H4 (cell line): Measurements from ENCODE around the gene CRYBB3. TPM values are rescaled to one million over a fixed set of nuclear protein-coding genes. Genes with fewer than 3 reads are reported as not detected.
"Not testable (repeated sequence)": the region's sequence is repeated elsewhere in the genome, so short reads cannot be mapped to it uniquely, and the experiment has no call there.

ENCODE experiments used
- DNase-seq: peaks from one replicate; pipeline ENCODE4 v3.0.0-alpha.2; 2015; ENCODE audit warnings: low spot score
- total RNA-seq: library from RNA; depleted of rRNA; stranded (reverse); fragments of >200 nt; shearing (Covaris generic); gene quantifications from 2 replicates; pipeline ENCODE4 v1.2.3, GENCODE V29; 2014

CRYBB3 gene
- total RNA-seq, 1 experiment from 2014 or later: not detected

DNA sequence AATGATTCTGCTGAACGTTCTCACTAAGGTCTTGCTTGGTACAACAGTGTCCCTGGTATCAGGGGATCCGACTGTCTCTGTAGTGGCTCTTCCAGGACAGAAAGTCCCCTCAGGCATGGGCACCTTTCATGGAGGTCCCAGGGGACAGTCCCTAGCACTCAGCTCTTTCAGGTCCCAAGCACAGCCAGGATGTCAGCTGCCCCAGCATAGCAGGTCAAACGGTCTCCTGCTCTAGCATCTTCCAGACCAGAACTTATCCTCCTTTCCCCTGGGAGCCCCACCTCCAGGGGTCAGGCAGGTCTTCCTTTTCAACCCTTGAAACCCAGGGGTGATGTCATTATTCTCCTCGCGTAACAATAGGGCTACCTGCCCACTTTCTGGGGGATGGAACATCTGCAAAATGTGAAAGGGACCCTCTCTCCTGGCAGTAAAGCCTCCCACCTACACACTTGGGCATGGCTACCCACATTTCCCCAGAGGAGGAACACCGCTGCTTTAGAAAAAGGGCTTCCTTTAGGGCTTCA, 24.7 kb upstream of the CRYBB3 start:
- DNase-seq: no peak

DNA sequence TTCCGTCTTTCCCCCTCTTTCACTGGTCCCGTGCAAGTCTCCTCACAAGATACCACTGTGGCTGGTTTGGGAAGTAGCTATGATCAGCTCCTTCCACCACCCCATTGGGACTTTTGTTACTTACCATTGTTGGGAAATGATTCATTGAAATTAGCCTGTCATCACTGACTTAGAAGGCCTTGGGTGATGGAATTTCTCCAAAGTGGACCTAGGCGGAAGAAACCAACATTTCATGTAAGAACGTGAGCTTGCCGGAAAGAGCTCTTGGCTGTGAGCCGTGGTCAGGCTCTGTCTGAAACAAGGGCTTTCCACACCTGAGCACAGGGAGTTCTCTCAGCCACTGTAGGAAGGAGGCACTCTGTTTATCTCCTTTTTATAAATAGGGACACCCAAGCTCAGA, 23.5 kb upstream of the CRYBB3 start:
- no peak for DNase-seq

GRCh38 chr22:25176799-25177198, 22.9 kb upstream of the CRYBB3 start:
- no peak for DNase-seq

DNA sequence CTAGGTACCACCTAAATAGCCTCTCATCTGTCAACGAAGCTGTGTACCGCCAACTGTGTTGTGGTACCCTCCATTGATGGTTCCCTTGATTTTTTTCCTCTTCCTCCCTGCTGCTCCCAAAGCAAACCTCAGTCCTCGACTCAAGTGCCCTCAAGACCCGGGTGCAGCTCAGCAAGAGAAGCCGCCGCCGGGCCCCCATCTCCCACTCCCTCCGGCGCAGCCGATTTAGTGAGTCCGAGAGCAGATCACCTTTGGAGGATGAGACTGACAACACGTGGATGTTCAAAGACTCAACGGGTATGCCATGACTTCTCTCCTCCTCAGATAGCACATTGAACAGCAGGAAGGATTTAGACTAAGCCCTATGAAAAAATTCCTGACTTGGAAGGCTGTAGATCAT, 22.4 kb upstream of the CRYBB3 start:
- no peak for DNase-seq

DNA sequence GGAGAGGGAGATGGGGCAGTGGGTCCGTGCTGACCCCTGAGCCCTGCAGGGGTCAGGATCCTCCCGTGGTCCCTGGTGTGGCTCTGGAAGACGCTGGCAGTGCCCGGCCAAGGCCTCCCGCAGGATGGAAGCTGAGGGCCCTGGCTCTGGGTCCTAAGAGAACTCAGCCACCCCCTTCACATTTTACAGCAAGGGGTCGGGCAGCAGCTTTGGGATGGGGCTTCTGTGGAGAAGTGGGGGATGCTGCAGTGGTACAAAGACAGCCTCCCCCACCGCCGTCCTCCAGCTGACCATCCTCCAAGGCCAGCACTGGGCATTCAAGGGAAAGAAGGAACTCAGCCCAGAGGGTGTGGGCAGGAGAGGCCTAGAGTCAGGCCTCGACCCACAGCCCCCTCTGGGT, 21.8 kb upstream of the CRYBB3 start:
- DNase-seq: no peak

- not testable (repeated sequence) for DNase-seq
Observed at GRCh38 chr22:25178348-25178747, 21.3 kb upstream of the CRYBB3 start.

- not testable (repeated sequence) for DNase-seq
Observed at GRCh38 chr22:25178869-25179631, 20.6 kb upstream of the CRYBB3 start.

- DNase-seq: no peak
Observed at GRCh38 chr22:25182131-25183110, 17.2 kb upstream of the CRYBB3 start.

DNA sequence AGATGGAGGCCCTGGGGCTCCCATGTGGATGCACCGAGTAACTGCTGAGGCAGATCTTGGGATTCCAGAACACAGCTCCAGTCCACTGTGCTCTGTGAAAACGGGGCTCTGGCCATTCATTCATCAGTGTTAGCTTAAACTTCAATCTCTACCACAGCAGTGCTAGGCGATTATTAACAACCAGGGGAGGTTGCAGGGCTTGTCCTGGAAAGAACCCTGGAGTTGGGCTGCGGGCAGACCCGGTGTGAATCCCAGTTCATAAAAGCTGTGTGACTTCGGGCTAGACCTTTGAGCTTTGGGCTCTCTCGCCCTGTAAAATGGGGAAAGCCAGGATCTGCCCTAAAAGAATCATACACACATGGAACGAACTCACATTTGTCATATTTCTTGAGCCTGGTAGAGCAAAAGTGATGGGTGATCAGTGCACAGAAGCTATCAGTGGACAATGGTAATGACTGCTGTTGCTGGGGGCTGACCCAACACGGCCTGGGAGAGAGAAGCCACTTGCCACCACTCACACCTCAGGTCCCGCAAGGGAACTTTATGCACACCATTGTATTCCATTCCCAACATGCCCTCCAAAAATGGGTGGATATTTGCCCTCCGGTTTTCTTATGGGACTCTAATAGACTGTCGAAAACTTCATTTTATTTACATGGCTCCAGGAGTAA, 15.6 kb upstream of the CRYBB3 start:
- no peak for DNase-seq

- no peak for DNase-seq
Observed at GRCh38 chr22:25186140-25186539, 13.5 kb upstream of the CRYBB3 start.

DNA sequence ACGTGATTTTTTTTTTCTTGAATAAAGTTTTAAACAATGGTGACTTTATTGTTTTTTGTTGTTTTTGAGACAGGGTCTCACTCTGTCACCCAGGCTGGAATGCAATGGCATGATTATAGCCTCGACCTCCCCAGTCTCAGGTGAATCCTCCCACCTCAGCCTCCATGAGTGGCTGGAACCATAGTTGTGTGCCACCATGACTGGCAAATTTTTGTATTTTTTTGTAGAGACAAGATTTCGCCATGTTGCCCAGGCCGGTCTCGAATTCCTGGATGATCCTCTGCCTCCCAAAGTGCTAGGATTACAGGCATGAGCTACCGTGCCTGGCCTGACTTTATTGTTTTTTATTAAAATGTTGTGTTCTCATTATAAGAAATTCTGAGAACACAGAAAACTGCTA, 12.2 kb upstream of the CRYBB3 start:
- no peak for DNase-seq

GRCh38 chr22:25192406-25192805, 7.3 kb upstream of the CRYBB3 start:
- no peak for DNase-seq

GRCh38 chr22:25193130-25193529, 6.5 kb upstream of the CRYBB3 start:
- no peak for DNase-seq

GRCh38 chr22:25193548-25193947, 6.1 kb upstream of the CRYBB3 start:
- DNase-seq: no peak

DNA sequence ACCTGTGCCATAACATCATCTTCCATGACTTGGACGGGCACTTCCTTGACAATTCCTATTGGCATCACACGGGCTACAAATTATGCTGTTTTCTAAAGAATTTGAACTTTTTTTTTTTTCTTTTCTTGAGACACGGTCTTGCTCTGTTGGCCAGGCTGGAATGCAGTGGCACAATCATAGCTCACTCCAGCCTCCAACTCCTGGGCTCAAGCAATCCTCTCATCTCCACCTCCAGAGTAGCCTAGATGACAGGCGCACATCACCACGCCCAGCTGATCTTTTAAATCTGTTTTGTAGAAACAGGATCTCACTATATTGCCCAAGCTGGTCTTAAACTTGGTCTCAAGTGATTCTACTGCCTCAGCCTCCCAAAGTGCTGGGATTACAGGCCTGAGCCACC, 3.3 kb upstream of the CRYBB3 start:
- no peak for DNase-seq

- no peak for DNase-seq
Observed at GRCh38 chr22:25197340-25197739, 2.3 kb upstream of the CRYBB3 start.

- no peak for DNase-seq
Observed at GRCh38 chr22:25200967-25201366, 1.3 kb downstream of the CRYBB3 start.

DNA sequence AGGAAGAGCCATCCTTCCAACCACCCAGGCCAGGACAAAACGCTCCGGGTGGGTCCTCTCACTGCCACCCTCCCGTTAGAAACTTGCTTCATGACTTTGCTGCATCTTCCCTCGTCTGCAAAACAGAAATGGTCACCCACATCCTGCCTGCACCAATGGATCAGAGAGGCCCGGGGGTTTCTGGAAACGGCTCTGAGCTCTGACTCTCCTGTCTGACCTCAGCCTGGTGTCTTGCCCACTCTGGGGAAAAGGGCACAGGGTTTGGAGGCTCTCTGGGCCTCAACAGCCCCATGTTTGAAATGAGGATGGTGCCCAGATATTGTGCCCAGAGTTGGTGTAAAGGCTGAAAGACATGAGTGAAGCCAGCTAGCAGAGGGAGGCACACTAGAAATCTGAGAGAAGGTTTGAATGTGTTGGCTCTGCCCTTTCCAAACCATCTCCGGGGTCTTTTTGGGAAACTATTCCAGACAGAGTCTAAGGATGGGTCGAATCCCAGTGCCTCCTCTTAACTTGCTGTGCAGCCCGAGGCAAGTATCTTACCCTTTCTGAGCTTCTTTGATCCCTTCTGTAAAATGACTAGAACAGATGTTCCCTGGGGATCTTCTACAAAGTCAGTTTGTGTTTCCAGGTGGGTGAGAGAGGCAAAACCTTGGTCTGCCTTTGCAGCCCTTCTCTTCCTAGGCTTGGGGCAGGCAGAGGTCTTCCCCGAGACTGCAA, 2.1 kb downstream of the CRYBB3 start:
- no peak for DNase-seq

DNA sequence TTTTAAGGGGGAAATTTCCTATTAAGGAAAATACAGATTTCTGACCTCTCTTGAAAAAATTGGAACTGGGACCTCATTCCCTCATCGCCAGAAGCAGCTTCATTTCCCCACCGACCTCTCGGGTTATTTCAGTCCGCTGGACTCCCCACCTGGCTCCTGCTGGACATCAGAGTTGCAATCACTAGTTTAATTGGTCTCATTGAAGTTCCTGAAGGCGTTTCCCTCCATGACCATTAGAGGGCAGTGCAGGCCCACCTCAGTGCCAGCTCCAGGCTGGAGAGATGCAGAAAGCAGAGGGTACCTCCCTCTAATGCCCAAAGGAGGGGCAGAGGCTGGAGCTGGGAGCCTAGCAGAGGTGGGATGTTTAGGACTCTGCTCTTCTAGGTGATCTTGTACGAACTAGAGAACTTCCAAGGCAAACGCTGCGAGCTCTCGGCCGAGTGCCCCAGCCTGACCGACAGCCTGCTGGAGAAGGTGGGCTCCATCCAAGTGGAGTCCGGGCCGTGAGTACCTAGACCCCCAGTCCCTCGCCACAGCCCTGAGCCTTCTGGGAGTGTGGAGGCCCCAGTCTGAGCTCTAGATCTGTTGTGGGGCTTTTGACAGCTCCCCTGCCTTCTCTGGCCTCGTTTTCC, 2.7 kb downstream of the CRYBB3 start:
- DNase-seq: peak; percentile 41

- DNase-seq: no peak
Observed at GRCh38 chr22:25203082-25203481, 3.4 kb downstream of the CRYBB3 start.

- not testable (repeated sequence) for DNase-seq
Observed at GRCh38 chr22:25204547-25204946, 4.9 kb downstream of the CRYBB3 start.
